WTC11 (cell line): ENCODE measurements around the gene HDC.

ENCODE experiments used
- SP1 ChIP-seq: sonication (generic); formaldehyde crosslinking; conservative IDR thresholded peaks from 2 replicates; pipeline ENCODE4 v1.8.1; 2022; ENCODE audit warnings: missing genetic modification reagents
- ZNF232 ChIP-seq: sonication (generic); formaldehyde crosslinking; IDR thresholded peaks from 2 replicates; pipeline ENCODE4 v1.8.0; 2022; ENCODE audit warnings: mild to moderate bottlenecking, missing genetic modification reagents
- TF ChIP-seq, protein P1 (sequence below): fragments of 200-600 bp; IDR thresholded peaks from 2 replicates; pipeline ENCODE4 v1.8.0; 2022; ENCODE audit warnings: antibody characterized with exemption

DNA sequence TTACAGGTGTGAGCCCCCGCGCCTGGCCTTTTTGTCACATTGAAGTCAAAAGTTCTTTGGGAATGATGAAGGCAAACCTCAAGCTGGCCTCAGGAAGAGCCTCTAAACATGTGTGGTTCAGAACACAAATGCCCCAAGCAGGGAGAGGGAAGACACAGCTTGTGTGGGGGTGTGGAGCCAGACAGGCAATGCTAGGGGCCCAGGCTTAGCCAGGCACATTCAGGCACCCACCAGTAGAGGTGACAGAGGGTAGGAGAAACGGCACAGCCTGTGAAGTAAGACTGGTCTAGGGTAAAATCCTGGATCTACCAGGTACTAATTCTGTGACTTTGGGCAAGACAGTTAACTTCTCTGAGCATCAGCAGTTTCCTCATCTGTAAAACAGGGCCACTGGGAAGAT lies 3.5 kb downstream of the HDC start:
- TF ChIP-seq ZNF232 (CRISPR knock-in tag) (no peak), SP1 (CRISPR knock-in tag) (no peak)
- TF ChIP-seq, protein P1, sequence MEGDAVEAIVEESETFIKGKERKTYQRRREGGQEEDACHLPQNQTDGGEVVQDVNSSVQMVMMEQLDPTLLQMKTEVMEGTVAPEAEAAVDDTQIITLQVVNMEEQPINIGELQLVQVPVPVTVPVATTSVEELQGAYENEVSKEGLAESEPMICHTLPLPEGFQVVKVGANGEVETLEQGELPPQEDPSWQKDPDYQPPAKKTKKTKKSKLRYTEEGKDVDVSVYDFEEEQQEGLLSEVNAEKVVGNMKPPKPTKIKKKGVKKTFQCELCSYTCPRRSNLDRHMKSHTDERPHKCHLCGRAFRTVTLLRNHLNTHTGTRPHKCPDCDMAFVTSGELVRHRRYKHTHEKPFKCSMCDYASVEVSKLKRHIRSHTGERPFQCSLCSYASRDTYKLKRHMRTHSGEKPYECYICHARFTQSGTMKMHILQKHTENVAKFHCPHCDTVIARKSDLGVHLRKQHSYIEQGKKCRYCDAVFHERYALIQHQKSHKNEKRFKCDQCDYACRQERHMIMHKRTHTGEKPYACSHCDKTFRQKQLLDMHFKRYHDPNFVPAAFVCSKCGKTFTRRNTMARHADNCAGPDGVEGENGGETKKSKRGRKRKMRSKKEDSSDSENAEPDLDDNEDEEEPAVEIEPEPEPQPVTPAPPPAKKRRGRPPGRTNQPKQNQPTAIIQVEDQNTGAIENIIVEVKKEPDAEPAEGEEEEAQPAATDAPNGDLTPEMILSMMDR, result no peak
